HTR-8/SVneo (cell line): ENCODE results near the gene KIF1C.

Experiments used
- DNase-seq: peaks from one replicate; pipeline ENCODE4 v3.0.0; 2011; ENCODE audit warnings: low spot score, mixed read lengths; ENCODE audit not compliant: insufficient read length
- FAIRE-seq: peaks from 2 replicates; lab custom pipeline; 2011; peaks lifted over from hg19 to GRCh38; lab: Jason Lieb, UNC

Gene KIF1C

GRCh38 chr17:4997302-4998026, at the start of gene KIF1C, which contains the start of gene INCA1:
Gene KIF1C, plus strand, starts transcription at chr17:4997950. Its CDS starts 2,297 bp downstream, at chr17:5000247.
Gene INCA1, minus strand, starts transcription at chr17:4997522. Its CDS starts 3,085 bp downstream, at chr17:4994437.
- peak; percentile 93 for FAIRE-seq
- peak; percentile 95 for DNase-seq

- FAIRE-seq (peak; percentile 86), DNase-seq (peak; percentile 88)
Observed at GRCh38 chr17:4948166-4948930, 49.4 kb upstream of the KIF1C start, which contains the start of gene PFN1. Gene PFN1, minus strand, starts transcription at chr17:4948530. Its CDS starts 136 bp downstream, at chr17:4948394.

GRCh38 chr17:4948931-4949320, 48.8 kb upstream of the KIF1C start:
- FAIRE-seq (peak; percentile 88), DNase-seq (peak; percentile 93)

GRCh38 chr17:4949321-4950074, 48.3 kb upstream of the KIF1C start:
- peak; percentile 87 for FAIRE-seq
- no peak for DNase-seq

- FAIRE-seq (no peak), DNase-seq (peak; percentile 65)
Observed at GRCh38 chr17:4950075-4950745, 47.5 kb upstream of the KIF1C start.

GRCh38 chr17:4950746-4951204, 47.0 kb upstream of the KIF1C start, which contains the start of gene ENO3:
Gene ENO3, plus strand, starts transcription at chr17:4951119. Its CDS starts 711 bp downstream, at chr17:4951830.
- DNase-seq (no peak), FAIRE-seq (no peak)

- FAIRE-seq (no peak), DNase-seq (no peak)
Observed at GRCh38 chr17:4951486-4951885, 46.3 kb upstream of the KIF1C start.

GRCh38 chr17:4953451-4953961, 44.2 kb upstream of the KIF1C start:
- DNase-seq (no peak), FAIRE-seq (peak; percentile 79)

- DNase-seq: no peak
- no peak for FAIRE-seq
Observed at GRCh38 chr17:4955091-4955490, 42.7 kb upstream of the KIF1C start.

- FAIRE-seq (no peak), DNase-seq (no peak)
Observed at GRCh38 chr17:4956493-4957061, 41.2 kb upstream of the KIF1C start.

GRCh38 chr17:4958102-4958501, 39.6 kb upstream of the KIF1C start:
- FAIRE-seq (no peak), DNase-seq (no peak)

- FAIRE-seq (no peak), DNase-seq (no peak)
Observed at GRCh38 chr17:4959261-4959965, 38.3 kb upstream of the KIF1C start.

- DNase-seq: no peak
Observed at GRCh38 chr17:4960279-4960922, 37.3 kb upstream of the KIF1C start.

GRCh38 chr17:4965311-4965986, 32.3 kb upstream of the KIF1C start:
- DNase-seq (no peak), FAIRE-seq (no peak)

More at GRCh38 chr17:4960279-4960922, 37.3 kb upstream of the KIF1C start:
- no peak for FAIRE-seq

GRCh38 chr17:4966844-4967538, 30.8 kb upstream of the KIF1C start:
- DNase-seq (peak; percentile 99), FAIRE-seq (peak; percentile 98)

GRCh38 chr17:4967539-4968485, 29.9 kb upstream of the KIF1C start, which contains the start of gene SPAG7:
Gene SPAG7, minus strand, starts transcription at chr17:4967817. Its CDS starts 13 bp downstream, at chr17:4967804.
- peak; percentile 36 for FAIRE-seq
- DNase-seq: peak; percentile 93
